DMS153 treated with DMSO at 0.1 percent for 48 hours (cell line): ENCODE results near the gene CUL4A.
"Not testable (repeated sequence)": the region's sequence is repeated elsewhere in the genome, so short reads cannot be mapped to it uniquely, and the experiment has no call there.

Experiments
- DNase-seq: peaks from one replicate; lab custom pipeline; 2025; ENCODE audit not compliant: unreplicated experiment; lab: John Stamatoyannopoulos, UW

The CUL4A gene

DNA sequence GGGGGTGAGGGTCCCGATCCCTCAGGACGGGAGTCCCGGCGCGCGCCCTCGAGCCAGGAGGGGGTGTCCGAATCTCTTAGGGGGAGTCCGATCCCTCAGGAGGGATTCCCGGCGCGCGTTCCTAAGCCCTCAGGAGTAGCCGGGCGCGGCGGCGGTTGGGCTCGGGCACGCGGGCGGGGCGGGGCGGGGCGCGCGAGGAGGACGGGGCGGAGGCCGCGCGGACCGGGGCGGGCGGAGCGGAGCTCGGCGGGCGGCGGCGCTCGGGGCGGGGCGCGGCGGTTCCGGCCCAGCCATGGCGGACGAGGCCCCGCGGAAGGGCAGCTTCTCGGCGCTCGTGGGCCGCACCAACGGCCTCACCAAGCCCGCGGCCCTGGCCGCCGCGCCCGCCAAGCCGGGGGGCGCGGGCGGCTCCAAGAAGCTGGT, at the start of gene CUL4A:
Gene CUL4A, plus strand, starts transcription at position 278 of the 423 bp plus-strand sequence. Its CDS starts 15 bp downstream, at position 293.
- DNase-seq: peak; percentile 26

DNA sequence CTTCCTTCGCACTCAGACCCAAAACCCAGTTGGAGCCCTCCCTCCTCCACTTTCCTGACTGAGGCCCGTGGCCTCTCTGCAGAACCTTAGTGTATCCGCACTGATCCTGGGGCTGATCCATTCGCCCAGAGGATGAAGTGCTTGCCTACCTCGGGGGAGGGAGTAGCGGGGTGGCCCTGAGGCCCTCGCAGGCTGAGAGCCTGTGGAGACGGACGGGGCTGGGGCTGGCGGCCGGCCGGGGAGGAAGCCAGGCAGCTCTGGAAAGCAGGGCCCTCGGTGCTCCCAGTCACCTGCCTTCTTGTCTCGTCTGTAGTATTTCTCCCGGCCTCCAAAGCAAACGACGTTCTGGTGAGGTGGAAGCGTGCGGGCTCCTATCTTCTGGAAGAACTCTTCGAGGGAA, 49.7 kb upstream of the CUL4A start:
- DNase-seq: no peak

DNA sequence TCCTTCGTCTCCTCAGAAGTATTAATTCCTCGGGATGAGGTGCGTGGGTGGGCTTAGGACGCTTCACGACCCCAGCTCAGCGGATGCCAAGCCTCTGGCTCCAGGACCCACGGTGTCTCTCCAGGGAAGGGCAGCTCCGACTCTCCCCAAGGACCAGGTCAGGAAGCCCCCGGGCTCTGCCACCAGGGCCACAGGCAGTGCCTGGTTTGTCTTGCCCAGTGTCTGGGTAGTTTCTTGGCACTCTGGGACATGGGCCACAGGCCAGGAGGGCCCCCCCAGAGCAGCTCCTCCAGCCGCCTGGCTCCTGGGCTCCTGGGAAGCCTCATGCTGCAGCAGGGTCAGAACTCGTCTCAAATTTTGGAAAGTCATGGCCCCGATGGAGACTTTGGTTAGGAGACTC, 48.4 kb upstream of the CUL4A start:
- DNase-seq: no peak

DNA sequence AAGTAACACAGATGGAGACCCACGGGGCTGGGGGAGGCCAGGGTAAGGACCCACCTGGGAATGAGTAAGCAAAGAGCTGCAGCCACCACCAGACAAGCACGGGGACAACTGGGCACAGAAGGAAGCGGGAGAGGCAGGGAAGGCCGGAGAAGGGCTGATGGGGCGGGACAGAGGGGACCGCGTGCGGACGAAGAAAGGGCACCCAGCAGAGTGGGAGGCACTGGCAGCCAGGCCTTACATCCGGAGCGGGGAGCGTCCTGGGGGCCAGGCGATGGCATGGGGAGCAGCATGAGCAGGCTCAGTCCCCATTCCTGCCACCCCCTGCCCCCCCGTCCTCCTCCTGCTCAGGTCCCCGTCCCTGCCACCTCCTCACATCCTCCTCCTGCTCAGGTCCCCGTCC, 48.0 kb upstream of the CUL4A start:
- DNase-seq: no peak

DNA sequence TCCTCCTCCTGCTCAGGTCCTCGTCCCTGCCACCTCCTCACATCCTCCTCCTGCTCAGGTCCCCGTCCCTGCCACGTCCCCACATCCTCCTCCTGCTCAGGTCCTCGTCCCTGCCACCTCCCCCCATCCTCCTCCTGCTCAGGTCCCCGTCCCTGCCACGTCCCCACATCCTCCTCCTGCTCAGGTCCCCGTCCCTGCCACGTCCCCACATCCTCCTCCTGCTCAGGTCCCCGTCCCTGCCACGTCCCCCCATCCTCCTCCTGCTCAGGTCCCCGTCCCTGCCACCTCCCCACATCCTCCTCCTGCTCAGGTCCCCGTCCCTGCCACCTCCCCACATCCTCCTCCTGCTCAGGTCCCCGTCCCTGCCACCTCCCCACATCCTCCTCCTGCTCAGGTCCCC, 47.4 kb upstream of the CUL4A start:
- not testable (repeated sequence) for DNase-seq

DNA sequence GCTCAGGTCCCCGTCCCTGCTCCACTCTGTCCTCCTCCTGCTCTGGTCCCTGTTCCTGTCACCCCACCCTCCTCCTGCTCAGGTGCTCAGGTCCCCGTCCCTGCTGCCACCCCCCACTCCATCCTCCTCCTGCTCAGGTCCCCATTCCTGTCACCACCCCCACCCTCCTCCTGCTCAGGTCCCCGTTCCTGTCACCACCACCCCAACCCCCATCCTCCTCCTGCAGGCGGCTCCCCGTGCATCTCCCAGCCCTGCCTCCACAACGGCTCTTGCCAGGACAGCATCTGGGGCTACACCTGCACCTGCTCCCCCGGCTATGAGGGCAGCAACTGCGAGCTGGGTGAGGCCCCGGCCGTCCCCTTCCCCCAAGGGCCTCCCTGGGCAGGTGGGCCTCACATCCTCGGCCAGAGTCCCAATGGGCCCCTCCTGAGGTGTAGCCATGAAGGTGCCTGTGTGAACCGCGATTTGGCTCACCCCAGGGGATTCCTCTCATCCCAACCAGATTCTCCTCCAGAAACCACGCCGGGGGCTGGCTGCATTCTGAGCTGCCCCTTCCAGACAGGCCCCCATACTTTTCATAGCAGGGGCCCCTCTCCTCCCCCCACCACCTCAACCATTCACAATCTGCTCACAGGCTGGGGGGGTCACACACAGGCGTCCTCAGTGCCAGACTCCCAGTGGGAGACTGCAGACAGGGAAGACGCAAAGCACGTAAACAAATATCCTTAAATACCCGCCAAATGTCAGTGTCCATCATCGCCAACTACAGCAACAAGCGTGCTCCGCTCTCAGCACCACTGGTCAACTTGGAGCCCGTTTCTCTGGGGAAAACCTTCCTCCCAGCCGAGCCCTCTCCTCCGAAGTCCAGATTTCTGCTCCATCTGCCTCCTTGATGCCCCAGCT, 46.4 kb upstream of the CUL4A start:
- no peak for DNase-seq

DNA sequence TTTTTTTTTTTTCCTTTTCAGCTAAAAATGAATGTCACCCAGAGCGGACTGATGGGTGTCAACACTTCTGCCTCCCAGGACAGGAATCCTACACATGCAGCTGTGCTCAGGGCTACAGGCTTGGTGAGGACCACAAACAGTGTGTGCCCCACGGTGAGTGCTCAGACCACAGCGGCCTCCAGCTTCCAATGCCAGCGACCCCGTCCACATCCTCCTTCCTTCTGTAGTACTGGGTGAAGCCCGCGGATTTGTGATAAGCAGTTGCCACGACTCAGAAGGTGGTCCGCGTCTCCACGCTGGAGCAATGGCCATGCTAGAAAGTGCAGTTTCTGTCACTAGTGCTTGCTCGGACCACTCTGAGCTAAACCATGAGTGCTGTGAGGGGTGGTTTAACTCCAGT, 44.9 kb upstream of the CUL4A start:
- no peak for DNase-seq

DNA sequence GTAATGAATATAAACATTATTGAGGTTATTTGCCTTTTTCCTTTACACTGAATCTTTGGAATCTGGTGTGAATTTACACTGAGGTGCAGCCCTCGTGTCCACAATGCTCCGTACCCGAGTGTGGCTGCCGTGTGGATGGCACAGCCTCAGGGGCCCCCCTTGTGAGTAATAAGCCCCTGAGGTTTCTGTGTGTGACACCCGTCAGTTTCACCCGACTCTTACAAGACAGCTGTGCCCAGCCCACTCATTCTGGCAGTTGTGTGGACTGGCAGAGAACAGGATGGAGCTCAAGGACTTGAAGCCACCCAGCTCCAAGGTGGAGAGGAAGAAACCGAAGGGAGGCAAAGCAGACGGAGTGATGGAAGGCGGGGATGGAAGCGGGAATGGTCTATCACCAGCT, 43.1 kb upstream of the CUL4A start:
- DNase-seq: no peak

DNA sequence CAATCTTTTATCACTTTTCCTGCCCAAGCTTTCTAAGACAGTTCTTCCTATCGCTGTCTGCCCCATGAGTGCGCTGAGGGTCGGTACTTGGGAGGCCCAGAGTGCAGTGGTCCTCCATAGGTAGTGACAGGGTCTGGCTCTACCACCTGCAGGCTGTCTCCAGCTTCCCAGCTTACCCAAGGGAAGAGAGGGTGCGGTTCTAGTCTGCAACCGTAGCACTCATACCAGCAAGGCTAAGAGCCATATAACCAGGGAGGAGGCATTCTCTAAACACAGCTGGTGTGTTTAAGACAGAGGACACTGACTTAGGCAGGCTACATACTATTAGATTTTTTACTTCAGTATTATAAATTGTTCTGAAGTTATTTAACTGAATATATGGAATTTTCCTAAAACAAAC, 42.7 kb upstream of the CUL4A start:
- DNase-seq: no peak

DNA sequence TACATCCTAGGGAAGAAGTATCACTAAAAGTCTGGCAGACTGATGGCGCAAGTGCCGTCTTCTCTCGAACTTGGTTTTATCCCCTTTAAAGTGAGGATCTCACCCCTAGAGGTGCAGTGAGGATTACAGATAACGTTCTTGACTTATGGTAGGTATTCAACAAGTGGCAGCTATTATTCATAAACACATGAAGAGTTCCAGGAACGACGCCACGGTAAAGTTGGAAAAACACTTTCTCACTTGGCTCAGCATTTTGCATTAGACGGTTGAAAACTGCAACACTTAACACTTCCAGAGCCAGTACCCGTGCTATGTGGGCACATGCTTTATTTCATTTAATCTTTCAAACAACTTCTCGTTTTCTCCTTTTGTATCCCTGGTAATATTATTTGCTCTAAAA, 42.3 kb upstream of the CUL4A start:
- DNase-seq: no peak

DNA sequence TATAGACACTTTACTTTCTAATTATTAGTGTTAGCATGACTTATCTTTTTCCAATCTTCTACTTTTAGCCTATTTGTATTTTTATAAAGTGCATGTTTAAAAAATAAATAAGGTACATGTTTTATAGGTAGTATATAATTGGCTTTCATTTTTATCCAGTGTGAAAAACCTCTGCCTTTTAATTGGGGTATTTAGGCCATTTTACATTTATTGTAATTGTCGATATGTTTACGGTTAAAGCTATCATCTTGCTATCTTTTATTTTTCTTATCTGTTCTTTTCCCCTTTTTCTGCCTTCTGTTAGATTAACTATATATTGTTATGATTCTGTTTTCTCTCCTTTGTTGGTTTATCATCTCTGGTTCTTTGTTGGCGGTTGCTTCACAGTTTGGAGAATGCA, 41.8 kb upstream of the CUL4A start:
- no peak for DNase-seq

DNA sequence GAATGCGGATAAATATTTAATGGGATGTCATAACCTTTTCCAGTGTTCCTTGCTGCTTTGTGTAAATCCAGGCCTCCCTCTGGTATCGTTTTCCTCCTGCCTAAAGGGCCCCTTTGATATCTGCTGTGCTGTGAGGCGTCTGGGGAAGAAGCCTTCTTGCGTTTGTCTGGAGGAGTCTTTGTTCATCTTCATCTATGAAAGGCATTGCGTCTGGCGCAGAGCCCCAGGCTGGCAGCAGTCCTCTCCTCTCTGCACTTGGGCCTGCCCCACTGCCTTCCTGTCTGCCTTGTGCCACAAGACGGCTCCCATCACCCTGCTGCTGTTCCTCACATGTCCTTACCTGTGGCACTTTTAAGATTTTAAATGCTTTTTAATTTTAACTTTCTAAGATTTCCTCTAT, 41.2 kb upstream of the CUL4A start:
- DNase-seq: no peak

DNA sequence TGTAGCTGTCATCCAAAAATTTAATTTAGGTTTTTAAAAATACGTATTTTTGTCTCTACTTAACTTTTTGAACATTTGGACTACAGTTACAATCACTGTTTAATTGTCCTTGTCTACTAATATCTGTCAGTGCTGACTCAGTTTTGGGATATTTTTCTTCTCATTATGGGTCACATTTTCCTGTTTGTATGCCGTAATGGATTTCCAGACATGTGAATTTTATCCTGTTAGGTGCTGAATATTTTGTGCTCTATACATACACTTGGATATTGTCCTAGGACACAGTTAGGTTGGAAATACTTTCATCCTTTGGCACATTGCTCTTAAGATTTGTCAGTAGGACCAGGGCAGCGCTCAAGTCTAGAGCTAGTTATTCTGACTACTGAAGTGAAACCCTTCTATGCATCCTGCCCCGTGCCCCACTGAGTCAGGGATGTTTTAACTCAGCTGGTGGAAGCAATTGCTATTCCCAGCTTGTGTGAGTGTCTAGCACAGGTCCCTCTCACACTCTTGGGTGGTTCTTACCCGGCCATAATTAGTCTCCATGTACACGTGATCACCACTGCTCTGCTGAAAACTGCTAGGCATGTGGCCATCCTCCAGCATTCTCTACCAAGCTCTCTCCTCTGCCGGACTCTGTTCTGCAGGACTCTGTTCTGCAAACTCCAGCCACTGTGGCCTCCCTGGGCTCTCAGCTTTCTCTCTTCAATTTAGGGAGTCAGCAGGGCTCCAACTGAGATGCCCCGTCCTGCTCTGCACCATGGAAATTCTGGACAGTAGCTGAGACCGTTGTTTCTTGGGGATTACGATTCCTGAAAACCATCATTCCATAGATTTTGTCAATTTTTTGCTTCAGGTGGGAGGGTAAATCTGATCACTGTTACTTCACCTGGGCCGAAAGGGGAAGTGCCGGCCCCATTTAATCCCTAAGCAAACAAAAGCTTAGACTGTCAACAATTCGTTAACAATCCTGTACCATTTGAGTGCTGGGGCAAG, 39.8 kb upstream of the CUL4A start:
- DNase-seq: no peak

DNA sequence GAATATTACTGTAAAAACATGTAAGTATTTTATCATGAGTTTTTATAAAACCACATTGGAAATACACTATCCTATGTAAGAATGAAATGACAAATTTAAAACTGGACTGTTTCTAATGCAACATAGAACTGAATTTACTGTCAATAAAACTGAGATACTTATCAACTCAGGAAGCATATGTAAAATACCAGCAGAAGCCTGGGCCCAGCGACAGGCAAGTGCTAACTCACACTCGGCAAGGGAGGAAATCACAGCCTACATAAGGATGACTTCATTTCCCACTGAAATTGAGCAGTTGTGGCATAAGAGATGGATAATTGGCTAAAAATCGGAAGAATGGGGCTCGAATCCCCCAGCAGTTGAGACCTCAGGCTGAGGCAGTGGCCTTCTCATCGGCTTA, 38.9 kb upstream of the CUL4A start:
- peak; percentile 15 for DNase-seq

DNA sequence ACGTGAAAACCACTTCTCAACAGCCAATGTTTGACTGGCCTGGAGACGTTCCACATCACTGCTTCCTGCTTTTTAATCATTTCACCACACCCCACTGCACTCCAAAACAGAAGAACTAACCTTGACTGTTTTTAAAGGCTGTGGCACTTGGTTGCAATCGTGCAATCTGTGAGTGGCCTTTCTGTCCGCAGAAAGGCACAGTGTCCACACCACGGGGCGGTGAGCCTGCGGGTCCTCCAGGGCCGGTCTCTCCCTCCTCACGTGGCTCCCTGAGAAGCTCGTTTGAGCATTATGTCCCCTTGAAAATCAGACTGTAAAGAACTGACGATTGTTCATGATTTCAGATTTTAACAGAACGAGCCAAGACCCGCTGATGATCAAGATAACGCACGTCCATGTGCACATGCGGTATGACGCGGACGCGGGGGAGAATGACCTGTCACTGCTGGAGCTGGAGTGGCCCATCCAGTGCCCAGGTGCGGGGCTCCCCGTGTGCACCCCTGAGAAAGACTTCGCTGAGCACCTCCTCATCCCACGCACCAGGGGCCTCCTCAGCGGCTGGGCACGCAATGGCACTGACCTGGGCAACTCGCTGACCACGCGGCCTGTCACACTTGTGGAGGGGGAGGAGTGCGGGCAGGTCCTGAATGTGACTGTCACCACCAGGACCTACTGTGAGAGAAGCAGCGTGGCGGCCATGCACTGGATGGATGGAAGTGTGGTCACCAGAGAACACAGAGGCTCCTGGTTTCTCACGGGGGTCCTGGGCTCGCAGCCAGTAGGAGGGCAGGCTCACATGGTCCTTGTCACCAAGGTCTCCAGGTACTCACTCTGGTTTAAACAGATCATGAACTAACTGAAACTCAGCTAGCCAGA, 37.9 kb upstream of the CUL4A start:
- no peak for DNase-seq

DNA sequence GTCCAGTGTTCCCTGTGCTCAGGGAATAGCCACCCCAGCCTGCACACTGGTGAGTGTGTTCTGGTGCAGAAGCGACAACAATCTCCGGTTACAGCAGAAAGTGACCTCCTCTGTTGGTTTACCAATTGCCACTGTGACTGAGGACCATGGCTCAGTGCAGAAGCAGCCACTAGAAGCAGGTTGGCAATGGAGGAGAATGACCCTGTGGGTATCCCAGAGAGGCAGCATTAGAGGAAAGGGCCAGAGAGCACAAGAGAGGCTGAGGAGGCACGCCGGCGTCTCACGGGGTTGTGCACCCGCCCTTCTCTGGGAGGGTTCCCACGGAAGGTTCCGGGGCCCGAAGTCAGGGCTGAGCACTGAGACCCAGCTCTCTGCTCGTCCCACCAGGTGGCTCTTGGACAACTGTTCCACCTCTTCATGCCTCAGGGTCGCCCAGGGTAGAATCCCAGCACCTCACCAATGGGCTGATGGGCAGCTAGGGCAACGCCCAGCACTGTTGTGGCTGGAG, 36.9 kb upstream of the CUL4A start:
- no peak for DNase-seq

DNA sequence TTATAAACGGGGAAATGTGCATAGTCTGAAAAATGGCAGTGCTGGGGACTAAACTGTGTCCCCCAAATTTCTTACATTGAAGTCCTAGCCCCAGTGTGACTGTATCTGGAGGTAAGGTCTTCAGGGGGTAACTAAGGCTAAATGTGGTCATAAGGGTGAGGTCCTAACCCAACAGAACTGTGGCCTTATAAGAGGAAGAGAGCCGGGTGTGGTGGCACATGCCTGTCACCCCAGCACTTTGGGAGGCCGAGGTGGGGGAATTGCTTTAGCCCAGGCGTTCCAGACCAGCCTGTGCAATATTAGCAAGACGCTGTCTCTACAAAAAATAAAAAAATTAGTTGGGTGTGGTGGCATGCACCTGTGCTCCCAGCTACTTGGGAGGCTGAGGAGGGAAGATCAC, 33.1 kb upstream of the CUL4A start:
- DNase-seq: no peak

DNA sequence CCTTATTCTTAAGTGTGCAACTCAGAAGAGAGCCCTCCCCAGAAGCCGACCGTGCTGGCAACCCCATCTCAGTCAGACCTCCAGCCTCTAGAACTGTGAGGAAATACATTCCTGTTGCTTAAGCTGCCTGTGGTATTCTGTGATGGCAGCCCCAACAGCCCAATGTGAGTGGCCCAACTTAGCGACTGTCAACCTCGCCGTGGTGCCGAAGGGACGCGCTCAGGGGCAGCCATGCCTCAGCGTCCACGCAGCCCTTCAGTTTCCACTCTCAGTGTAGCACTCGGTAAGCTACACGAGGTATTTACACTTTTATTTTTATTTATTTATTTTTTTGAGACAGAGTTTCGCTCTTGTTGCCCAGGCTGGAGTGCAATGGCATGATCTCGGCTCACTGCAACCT, 32.6 kb upstream of the CUL4A start:
- DNase-seq: no peak

DNA sequence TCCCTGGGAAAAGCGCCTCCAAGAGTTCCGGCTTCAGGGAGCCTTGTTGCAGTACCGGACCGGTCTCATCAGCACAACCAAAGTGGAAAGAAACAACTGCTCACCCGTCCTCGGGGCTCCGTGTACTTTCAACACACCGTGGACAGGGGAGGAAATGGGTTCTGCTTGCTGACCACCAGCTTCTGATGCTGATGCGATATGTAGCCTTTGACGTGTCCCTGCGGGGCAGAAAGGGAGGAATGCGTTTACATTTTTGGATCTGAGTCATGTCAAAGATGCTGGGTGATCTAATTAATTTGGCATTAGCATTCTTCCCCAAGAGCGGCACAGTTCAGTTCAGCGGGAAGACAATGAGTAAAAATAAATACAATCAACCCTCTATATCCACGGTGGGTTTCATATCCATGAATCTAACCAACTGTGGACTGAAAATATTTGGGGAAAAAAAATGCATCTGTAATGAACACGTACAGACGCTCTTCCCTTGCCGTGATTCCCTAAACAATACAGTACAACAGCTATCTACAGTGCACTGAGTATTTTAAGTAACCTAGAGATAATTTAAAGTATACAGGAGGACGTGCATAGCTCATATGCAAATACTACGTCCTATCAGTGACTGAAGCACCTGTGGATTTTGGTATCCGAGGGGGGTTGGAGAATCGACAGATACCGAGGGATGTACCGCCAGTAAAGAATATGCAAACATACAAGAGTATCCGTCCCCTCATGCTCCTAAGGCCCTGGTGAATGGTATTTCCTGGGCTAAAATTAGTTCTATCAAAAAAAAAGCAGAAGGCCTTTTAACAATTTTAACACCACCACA, 31.1 kb upstream of the CUL4A start:
- no peak for DNase-seq

DNA sequence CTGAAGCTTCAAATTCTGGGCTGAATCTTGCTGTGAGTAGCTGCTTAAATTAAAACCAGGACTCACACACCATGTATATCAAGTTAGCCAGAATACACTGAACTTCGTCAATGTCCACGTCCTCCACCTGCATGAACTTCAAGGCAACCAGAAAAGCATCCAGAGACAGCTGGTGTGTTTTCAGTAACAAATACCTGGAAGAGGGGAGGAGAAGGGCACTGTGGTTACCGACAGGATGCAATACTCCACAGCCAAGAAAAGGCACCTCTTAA, 30.6 kb upstream of the CUL4A start:
- no peak for DNase-seq
